Body of pancreas (tissue), 4 donors: Measurements from ENCODE around the gene MAML3.

ENCODE experiments used
- CTCF ChIP-seq, 7 experiments: fragments of 450-650 bp in 4 of 7; fragments of 200-600 bp in 3 of 7; sonication (generic) in 3 of 7; IDR thresholded peaks; one replicate each; pipeline ENCODE4 v1.5.1; 2016 to 2019; ENCODE audit warnings: antibody characterized with exemption in 7 of 7
- POLR2A ChIP-seq, 3 donors: fragments of 450-650 bp; IDR thresholded peaks; one replicate each; pipeline ENCODE4 v1.6.1; 2016; ENCODE audit warnings: antibody characterized with exemption in 3 of 3, mild to moderate bottlenecking in 2 of 3

- TF ChIP-seq CTCF (IDR thresholded peaks at IDR 0.05) (no peak), POLR2A (IDR thresholded peaks at IDR 0.05) (no peak)
Measured at GRCh38 chr4:140037353-140038030, 116.5 kb downstream of the MAML3 start.
